Fibroblast of pulmonary artery (primary cell): Measurements from ENCODE around the gene GJB6.

Experiments
- DNase-seq: peaks from one replicate; pipeline ENCODE4 v3.0.0-alpha.2; 2010; ENCODE audit warnings: low read depth
- H3K4me3 ChIP-seq: replicated peaks from 2 replicates; pipeline ENCODE4 v1.5.1; 2011; ENCODE audit warnings: low read depth, mild to moderate bottlenecking, control low read depth, low read length, moderate library complexity
- CTCF ChIP-seq: IDR thresholded peaks from 2 replicates; pipeline ENCODE4 v1.5.1; 2011; ENCODE audit warnings: mild to moderate bottlenecking, control low read depth, low read length, inconsistent platforms; ENCODE audit errors: missing control alignments

GJB6 gene

DNA sequence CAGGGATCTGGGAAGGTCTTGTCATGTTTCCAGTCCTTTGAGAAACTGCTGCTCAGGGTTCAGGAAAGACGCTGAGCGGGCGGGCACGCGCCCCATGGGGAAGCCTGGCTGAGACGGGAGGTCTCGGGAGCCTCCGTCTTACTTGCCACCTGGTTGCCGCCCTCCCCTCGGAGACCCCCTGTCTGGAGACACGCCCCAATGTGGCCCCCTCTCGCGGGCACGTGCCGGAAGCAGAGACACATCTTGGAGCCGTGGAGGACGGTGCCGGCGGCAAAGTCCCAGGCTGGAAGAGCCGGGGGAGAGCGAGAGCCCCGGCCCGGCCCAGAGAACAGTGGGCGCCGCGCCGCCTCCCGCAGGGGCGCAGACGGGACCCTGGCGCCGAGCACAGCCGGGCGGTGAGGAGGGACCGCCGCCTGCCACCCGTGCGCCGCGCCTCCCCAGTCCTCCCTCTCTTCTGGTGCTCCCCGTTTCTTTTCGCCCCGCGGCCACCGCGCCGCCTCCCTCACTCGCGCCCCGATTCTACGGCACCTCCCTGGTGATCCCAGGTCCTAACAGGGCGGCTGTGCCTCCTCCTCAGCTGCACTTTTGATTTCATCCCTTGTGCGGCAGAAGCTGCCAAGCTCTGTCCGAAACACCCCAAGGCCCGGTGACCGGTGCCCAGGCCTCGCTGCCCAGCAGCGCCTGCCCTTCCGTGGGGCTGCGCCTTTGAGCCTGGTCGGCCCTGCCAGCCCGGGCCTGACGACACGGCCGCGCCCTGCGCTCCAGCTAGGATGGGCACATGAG, 54.9 kb downstream of the GJB6 start:
- no peak for TF ChIP-seq CTCF
- H3K4me3 ChIP-seq: no peak overlapping the region
- DNase-seq: no peak

- TF ChIP-seq CTCF: no peak
Measured at GRCh38 chr13:20175907-20176652, 56.0 kb downstream of the GJB6 start.

GRCh38 chr13:20175406-20175794, 56.7 kb downstream of the GJB6 start:
- no peak for DNase-seq
- no peak for TF ChIP-seq CTCF
- peak overlapping the region; percentile 34 for H3K4me3 ChIP-seq

More at GRCh38 chr13:20175907-20176652, 56.0 kb downstream of the GJB6 start:
- H3K4me3 ChIP-seq: no peak overlapping the region
- DNase-seq: no peak

DNA sequence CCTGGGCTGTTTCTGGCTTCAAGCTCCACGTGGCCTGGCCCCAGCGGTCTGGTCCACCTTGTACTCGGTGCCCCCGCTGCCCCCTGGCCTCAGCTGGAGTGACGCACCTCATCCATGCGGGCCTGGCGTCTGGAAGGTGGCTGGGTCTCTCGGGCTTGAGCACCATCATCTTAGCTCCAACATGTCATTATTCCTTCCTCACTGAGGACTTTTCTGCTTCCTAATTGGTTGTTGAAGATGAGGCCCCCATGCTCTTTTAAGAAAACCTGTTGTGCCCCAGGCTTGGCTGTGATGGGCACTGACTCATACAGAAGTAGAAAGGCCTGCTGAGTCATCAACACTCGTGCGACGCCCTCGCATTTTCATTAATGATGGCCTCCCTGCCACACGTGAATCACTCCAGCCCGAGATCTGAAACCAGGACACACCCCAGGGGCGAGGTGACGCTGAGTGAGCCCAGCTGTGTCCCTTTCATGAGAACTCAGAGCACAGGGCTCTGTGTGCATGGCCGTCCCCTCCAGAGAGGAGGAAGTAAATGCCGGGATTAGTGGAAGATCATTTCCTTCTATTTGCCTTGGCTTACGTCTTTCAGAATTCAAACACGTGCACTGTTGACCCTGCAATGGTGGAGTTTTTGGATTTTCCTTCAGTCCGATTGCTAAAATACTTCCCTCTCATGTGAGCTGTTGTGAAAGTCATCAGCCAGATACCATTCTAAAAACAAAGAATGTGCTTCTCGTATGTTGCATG, 57.3 kb downstream of the GJB6 start:
- TF ChIP-seq CTCF: no peak
- DNase-seq: peak; percentile 94
- peak overlapping the region; percentile 34 for H3K4me3 ChIP-seq

DNA sequence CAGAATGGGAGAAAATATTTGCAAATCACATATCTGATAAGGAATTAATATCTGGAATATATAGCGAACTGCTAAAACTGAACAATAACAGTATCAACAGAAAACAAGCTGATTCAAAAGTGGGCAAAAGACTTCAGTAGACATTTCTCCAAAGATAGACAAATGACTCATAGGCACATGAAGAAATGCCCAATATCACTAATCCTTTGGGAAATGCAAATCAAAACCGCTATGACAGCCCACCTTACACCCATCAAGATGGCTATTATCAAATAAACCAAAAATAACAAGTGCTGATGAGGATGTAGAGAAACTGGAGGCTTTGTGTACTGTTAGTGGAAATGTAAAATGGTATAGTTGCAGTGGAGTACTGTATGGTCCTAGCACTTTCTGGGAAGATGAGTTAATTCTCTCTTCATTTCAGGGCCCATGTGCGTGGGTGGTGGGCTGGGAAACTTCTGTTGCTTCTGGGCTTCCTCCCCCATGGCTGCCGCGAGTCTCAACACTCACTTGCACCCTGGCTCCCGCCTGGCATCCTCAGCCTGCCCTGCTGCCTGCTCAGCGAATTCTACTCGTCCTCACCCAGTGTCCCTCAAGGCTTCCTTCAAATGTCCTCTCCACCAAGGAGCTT, 58.9 kb downstream of the GJB6 start:
- no peak for TF ChIP-seq CTCF
- H3K4me3 ChIP-seq: no peak overlapping the region
- no peak for DNase-seq
